RWPE1 (cell line): ENCODE data around the gene ADGRG3.
"Not testable (repeated sequence)": the region's sequence is repeated elsewhere in the genome, so short reads cannot be mapped to it uniquely, and the experiment has no call there.

Source experiments
- CTCF ChIA-PET: fragments of 350-600 bp; sonication (Branson Sonifier 250); formaldehyde crosslinking; extraction: SDS; loops from one replicate; lab custom pipeline; 2021; lab: Yijun Ruan, JAX
- POLR2A ChIA-PET: fragments of 400-600 bp; formaldehyde crosslinking; extraction: SDS; loops from one replicate; lab custom pipeline; 2020; ENCODE audit warnings: antibody characterized with exemption; ENCODE audit not compliant: low non-redundant PET; lab: Yijun Ruan, JAX
- DNase-seq: peaks from one replicate; pipeline ENCODE4 v3.0.0; 2012; ENCODE audit warnings: low spot score
- H3K27ac ChIP-seq: fragments of 450-650 bp; 2 replicates; pipeline ENCODE4 v1.5.1; 2017
- TF ChIP-seq, protein P1 (sequence below): fragments of 450-650 bp; conservative IDR thresholded peaks from 2 replicates; pipeline ENCODE4 v1.5.1; 2017; ENCODE audit warnings: low read depth, mild to moderate bottlenecking

The ADGRG3 gene

DNA sequence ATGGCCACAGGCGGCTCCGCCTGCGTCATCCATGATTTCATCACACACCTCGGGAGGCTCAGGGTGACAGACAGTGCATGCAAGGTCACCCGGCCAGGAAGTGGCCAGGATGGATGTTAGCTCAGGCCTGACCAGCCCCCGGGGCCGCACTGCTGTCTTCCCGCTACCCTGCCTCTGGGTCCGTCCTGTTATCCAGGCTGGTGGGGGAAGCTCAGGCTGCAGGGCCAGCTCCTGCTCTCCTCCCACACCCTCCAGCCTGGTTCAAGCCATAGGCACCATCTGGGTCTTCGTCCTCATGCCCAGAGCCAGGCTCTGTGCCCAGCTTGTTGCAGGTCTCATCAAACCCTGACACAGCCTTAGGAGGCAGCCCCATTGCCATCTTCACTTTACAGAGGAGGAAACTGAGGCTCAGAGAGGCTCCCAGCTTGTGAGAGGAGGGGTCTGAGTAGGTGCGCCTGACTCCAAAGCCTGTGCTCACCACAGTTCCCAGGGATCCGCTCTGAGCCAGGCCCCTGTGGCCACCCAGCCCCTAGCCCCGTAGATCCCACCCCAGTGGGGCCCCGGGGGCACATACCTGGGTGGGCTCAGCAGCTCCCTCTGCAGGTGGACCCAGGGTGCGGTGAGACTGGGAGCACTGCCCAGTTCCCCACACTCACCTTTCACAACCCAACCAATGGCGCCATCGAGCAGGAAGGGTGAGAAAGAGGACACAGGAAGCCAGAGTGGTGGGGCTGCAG is 412 bp upstream of the ADGRG3 start:
- POLR2A ChIA-PET: interaction anchor here (0.6 kb wide), 1 partner anchor 253 kb away, joined by 10 read pairs; no protein-coding TSS in a partner anchor
- H3K27ac ChIP-seq: no peak overlapping the region
- CTCF ChIA-PET: interaction anchor here (0.6 to 0.7 kb wide), 2 partner anchors 37 to 1326 kb away, joined by 3 read pairs; no protein-coding TSS in a partner anchor
- no peak for DNase-seq
- TF ChIP-seq, protein P1, sequence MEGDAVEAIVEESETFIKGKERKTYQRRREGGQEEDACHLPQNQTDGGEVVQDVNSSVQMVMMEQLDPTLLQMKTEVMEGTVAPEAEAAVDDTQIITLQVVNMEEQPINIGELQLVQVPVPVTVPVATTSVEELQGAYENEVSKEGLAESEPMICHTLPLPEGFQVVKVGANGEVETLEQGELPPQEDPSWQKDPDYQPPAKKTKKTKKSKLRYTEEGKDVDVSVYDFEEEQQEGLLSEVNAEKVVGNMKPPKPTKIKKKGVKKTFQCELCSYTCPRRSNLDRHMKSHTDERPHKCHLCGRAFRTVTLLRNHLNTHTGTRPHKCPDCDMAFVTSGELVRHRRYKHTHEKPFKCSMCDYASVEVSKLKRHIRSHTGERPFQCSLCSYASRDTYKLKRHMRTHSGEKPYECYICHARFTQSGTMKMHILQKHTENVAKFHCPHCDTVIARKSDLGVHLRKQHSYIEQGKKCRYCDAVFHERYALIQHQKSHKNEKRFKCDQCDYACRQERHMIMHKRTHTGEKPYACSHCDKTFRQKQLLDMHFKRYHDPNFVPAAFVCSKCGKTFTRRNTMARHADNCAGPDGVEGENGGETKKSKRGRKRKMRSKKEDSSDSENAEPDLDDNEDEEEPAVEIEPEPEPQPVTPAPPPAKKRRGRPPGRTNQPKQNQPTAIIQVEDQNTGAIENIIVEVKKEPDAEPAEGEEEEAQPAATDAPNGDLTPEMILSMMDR: no peak; the same call in 1 of the 2 replicates

DNA sequence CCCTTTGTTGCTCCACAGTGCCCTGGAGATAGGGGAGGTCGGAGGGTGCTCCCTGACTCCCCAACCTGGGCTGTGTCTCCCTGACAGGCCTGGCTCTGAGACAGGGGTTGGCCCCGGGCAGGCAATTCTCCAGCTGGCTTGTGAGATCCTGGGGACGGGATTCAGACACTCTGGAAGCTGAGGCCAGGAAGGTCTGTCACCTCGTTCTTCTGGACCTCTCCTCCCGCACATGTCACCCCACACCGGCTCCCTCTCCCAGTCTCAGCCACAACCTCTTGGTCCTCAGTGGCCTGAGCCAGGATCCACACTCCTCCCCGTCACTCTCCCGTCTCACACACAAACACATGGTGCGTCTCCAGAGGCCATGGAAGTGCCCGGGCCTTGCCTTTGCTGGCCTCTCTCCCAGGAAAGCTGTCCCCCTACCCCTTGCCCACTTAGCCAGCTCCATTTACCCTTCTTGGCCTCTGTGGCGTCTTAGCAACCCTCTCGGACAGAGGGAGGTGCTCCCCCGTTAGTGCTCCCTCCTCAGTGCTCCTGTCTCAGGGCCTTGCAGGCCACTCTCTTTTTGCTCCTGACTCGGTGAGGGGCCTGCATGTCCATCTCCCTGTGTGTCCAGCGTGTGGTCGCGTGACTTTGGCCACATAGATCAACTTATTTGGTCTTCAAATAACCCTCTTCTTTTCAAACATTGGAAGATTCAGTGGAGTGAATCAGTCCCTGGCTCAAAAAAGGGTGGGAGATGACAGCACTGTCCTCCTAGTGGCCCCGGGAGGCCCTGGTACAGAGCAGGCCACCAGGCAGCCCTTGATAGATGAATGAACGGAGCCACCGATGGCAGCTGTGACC is 747 bp downstream of the ADGRG3 start:
- no peak for DNase-seq
- ChIA-PET CTCF (interaction anchor here (0.6 to 1.0 kb wide), 3 partner anchors 22 to 209 kb away, joined by 3 to 5 read pairs (median 3); no protein-coding TSS in a partner anchor), POLR2A (no interaction called here)
- H3K27ac ChIP-seq: no peak overlapping the region
- TF ChIP-seq, protein P1: no peak

DNA sequence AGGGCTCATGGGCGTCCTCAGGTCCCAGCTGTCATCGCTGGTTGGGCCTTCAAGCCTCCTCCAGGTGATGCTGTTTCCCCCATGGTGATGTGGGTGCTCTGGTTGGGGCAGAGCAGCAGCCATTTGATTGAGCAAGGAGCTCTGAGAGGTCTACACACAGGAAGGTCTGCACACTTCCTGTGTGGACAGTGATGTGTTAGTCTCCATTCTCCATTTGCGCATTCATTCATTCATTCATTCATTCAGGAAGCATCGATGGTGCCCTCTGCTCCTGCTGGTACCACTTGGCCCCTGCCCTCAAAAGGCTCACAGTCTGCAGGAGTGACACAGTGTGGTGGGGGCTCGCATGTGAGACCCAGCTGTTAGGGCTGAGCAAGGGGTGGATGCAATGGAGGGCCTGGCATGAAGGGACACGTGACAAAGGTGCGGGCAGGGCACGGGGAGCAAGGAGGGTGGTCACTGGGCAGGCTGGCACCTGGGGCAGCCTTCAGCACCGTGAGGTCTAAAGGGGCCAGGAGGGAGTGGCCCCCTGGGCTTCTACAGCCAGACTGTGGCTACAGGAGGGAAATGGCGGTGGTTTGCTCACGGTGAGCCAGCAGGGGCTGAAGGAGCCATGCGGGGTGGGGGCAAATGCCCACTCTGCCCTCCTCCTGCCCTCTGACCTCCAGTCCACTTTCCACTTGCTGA is 1.5 kb downstream of the ADGRG3 start:
- TF ChIP-seq, protein P1: no peak
- POLR2A ChIA-PET: no interaction called here
- CTCF ChIA-PET: interaction anchor here (0.7 to 1.0 kb wide), 2 partner anchors 21 to 69 kb away, joined by 3 to 5 read pairs; no protein-coding TSS in a partner anchor
- H3K27ac ChIP-seq: no peak overlapping the region
- no peak for DNase-seq

DNA sequence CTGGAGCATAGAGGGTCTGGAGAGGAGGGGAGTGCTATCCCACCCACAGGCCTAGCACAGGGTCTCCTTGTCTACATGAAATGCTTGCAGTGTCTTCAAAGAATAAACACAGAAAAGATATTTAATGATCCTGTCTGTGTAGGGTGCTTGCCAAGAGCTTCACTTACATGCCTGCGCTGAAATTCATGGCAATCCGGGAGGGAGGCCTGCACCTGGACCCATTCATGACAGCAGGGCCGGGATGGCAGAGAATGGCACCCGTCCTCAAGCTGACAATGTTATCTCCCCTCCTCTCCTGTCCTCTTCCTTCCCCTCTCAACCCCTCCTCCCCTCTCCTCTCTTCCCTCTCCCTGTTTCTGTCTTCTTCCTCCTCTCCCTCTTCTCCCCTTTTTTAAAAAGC is 2.1 kb downstream of the ADGRG3 start:
- TF ChIP-seq, protein P1: no peak
- DNase-seq: no peak
- POLR2A ChIA-PET: no interaction called here
- no peak overlapping the region for H3K27ac ChIP-seq
- CTCF ChIA-PET: interaction anchor here (0.6 kb wide), 1 partner anchor 253 kb away, joined by 4 read pairs; no protein-coding TSS in a partner anchor

DNA sequence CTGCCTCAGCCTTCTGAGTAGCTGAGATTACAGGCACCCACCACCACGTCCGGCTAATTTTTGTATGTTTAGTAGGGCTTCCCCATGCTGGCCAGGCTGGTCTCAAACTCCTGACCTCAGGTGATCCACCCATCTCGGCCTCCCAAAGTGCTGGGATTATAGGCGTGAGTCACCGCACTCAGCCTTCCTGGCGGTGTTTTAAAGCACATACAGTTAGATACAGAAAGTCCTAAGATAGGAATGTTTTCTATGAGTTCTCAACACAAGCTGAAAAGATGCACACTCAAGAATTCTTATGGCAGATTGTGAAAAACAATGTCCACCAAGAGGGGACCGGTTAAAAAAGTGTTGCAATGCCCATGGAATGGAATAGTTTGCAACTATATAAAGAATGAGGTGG is 3.3 kb downstream of the ADGRG3 start:
- CTCF ChIA-PET: interaction anchor here (1.1 to 1.5 kb wide), 2 partner anchors 22 to 95 kb away, joined by 3 to 4 read pairs; no protein-coding TSS in a partner anchor
- H3K27ac ChIP-seq, DNase-seq: not testable (repeated sequence)
- POLR2A ChIA-PET: interaction anchor here (0.6 kb wide), 1 partner anchor 9 kb away, joined by 6 read pairs; no protein-coding TSS in a partner anchor

DNA sequence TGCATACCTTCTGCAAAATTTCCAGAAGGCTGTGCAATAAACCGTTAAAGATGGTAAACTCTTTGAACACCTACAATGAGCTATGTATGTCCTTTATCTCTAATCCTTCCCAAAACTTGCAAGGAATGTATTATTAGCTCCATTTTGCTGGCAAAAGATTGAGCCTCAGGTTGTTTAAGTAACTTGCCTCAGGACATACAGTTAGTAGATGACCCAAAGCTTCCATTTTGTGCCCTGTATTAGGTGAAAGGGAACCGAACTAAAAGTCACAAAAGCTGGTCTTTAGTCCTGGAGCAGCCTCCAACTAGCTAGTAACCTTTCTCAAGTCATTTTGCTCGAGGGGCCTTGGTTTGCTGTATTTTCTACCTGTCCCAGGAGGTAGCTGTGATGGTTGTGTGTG is 4.3 kb downstream of the ADGRG3 start:
- POLR2A ChIA-PET: no interaction called here
- DNase-seq: no peak
- CTCF ChIA-PET: interaction anchor here (0.6 to 0.7 kb wide), 2 partner anchors 77 to 146 kb away, joined by 5 to 6 read pairs; no protein-coding TSS in a partner anchor
- TF ChIP-seq, protein P1: no peak
- H3K27ac ChIP-seq: no peak overlapping the region
